HG02938 (cell line): ENCODE measurements around the gene DCAKD.
A peak's percentile ranks its signal among the peaks of the same experiment; 100 is the strongest.

Source experiments
- ATAC-seq: cut with Tn5 transposase; IDR thresholded peaks from one replicate; pipeline ENCODE4 v1.9.1; 2021; ENCODE audit warnings: mild to moderate bottlenecking, moderate library complexity; ENCODE audit not compliant: unreplicated experiment

The DCAKD gene

GRCh38 chr17:45051060-45051719 is at the start of gene DCAKD:
Gene DCAKD (minus strand): TSS chr17:45051632. CDS start chr17:45034885, 16,747 bp downstream.
- peak; percentile 81 for ATAC-seq

GRCh38 chr17:45098869-45099616 is 47.6 kb upstream of the DCAKD start:
- ATAC-seq = no peak

GRCh38 chr17:45098081-45098868 is 46.8 kb upstream of the DCAKD start:
- no peak for ATAC-seq

GRCh38 chr17:45096926-45097325 is 45.5 kb upstream of the DCAKD start:
- no peak for ATAC-seq

GRCh38 chr17:45096141-45096540 is 44.7 kb upstream of the DCAKD start:
- ATAC-seq = no peak

- no peak for ATAC-seq
Observed at GRCh38 chr17:45093444-45094110, 42.1 kb upstream of the DCAKD start.

- ATAC-seq = no peak
Observed at GRCh38 chr17:45092911-45093430, 41.5 kb upstream of the DCAKD start.

GRCh38 chr17:45091778-45092425 is 40.5 kb upstream of the DCAKD start:
- no peak for ATAC-seq

- ATAC-seq = no peak
Observed at GRCh38 chr17:45090711-45091110, 39.3 kb upstream of the DCAKD start.

- no peak for ATAC-seq
Observed at GRCh38 chr17:45088741-45089140, 37.3 kb upstream of the DCAKD start.

GRCh38 chr17:45087978-45088377 is 36.5 kb upstream of the DCAKD start:
- no peak for ATAC-seq

GRCh38 chr17:45087504-45087975 is 36.1 kb upstream of the DCAKD start:
- ATAC-seq = no peak

GRCh38 chr17:45086865-45087503 is 35.6 kb upstream of the DCAKD start:
- no peak for ATAC-seq

GRCh38 chr17:45086391-45086790 is 35.0 kb upstream of the DCAKD start:
- no peak for ATAC-seq

- ATAC-seq = no peak
Observed at GRCh38 chr17:45081047-45081703, 29.7 kb upstream of the DCAKD start.

- ATAC-seq = no peak
Observed at GRCh38 chr17:45077643-45078042, 26.2 kb upstream of the DCAKD start.

GRCh38 chr17:45073414-45074070 is 22.1 kb upstream of the DCAKD start:
- no peak for ATAC-seq

- no peak for ATAC-seq
Observed at GRCh38 chr17:45070809-45071208, 19.4 kb upstream of the DCAKD start.

- no peak for ATAC-seq
Observed at GRCh38 chr17:45070001-45070400, 18.6 kb upstream of the DCAKD start.
